Spleen (tissue), 11 donors: ENCODE results near the gene SNAP29. TPM values are rescaled to one million over a fixed set of nuclear protein-coding genes. Genes with fewer than 3 reads are reported as not detected.
"Not testable (repeated sequence)": the region's sequence is repeated elsewhere in the genome, so short reads cannot be mapped to it uniquely, and the experiment has no call there.

ENCODE experiments used
- DNase-seq: peaks from one replicate; pipeline ENCODE4 v3.0.0-alpha.2; 2020
- H3K27ac ChIP-seq, 8 donors: fragments of 200-600 bp; sonication (generic) in 7 of 8; 1 replicate in 4 of 8; 2 replicates in 4 of 8; pipeline versions ENCODE4 v1.5.0 to v1.8.0; 2016 to 2021; ENCODE audit warnings: inconsistent platforms in 4 of 8, mild to moderate bottlenecking in 4 of 8, moderate library complexity in 1 of 8
- H3K27me3 ChIP-seq, 7 donors: fragments of 200-600 bp; sonication (generic) in 6 of 7; replicated peaks in 1 of 7; 1 replicate in 4 of 7; 2 replicates in 3 of 7; pipeline versions ENCODE4 v1.5.0 to v1.8.0; 2016 to 2021; ENCODE audit warnings: inconsistent platforms in 3 of 7, mild to moderate bottlenecking in 1 of 7
- H3K36me3 ChIP-seq, 6 donors: fragments of 200-600 bp; sonication (generic) in 5 of 6; 1 replicate in 4 of 6; 2 replicates in 2 of 6; pipeline versions ENCODE4 v1.5.0 to v1.8.0; 2016 to 2021; ENCODE audit warnings: inconsistent platforms in 2 of 6
- H3K4me1 ChIP-seq, 6 donors: fragments of 200-600 bp; sonication (generic) in 5 of 6; 1 replicate in 3 of 6; 2 replicates in 3 of 6; pipeline versions ENCODE4 v1.5.0 to v1.8.0; 2016 to 2021; ENCODE audit warnings: inconsistent platforms in 3 of 6
- H3K4me3 ChIP-seq, 8 donors: fragments of 200-600 bp; sonication (generic) in 7 of 8; 1 replicate in 4 of 8; 2 replicates in 4 of 8; pipeline versions ENCODE4 v1.5.0 to v1.8.0; 2016 to 2021; ENCODE audit warnings: inconsistent platforms in 4 of 8, mild to moderate bottlenecking in 4 of 8, moderate library complexity in 2 of 8
- H3K9me3 ChIP-seq, 8 donors: fragments of 200-600 bp; sonication (generic) in 7 of 8; 1 replicate in 4 of 8; 2 replicates in 4 of 8; pipeline versions ENCODE4 v1.5.0 to v1.8.0; 2016 to 2021; ENCODE audit warnings: inconsistent platforms in 4 of 8
- POLR2A ChIP-seq, 3 donors: fragments of 450-650 bp; IDR thresholded peaks; one replicate each; pipeline ENCODE4 v1.5.1; 2017; ENCODE audit warnings: antibody characterized with exemption in 3 of 3, mild to moderate bottlenecking in 1 of 3
- POLR2AphosphoS5 ChIP-seq, 3 donors: sonication (generic); formaldehyde crosslinking; IDR thresholded peaks; one replicate each; pipeline ENCODE4 v1.5.1; 2017; ENCODE audit warnings: antibody characterized with exemption in 3 of 3
- WGBS, 5 donors: extraction: QIAGEN DNeasy Blood & Tissue Kit in 3 of 5; methylation state at CpG; one replicate each; pipeline versions ENCODE4 v1.1.5 to v1.1.7; 2013 to 2018; 5-methylcytosine and 5-hydroxymethylcytosine counted together
- intact Hi-C: fragments of 100-400 bp; cut with DNase I; formaldehyde crosslinking; loops from one replicate; pipeline ENCODE4 v1.15.0; 2023; ENCODE audit warnings: low total_unique reads
- polyA plus RNA-seq, 3 donors: library from polyadenylated mRNA; stranded (reverse); fragments of 200-250 nt; gene quantifications; one replicate each; pipeline ENCODE4 v1.2.1, GENCODE V29; 2013
- total RNA-seq, 7 donors: library from RNA; depleted of rRNA in 3 of 7; stranded (reverse); fragments of >200 nt in 3 of 7; fragmentation: NEBNext Ultra II Directional in 4 of 7; extraction: Animal tissue kit (Norgen Biotek cat#: 25700) in 4 of 7; gene quantifications; one replicate each; pipeline versions ENCODE4 v1.1.0 to v1.2.1, GENCODE V29; 2016 to 2021
- TF ChIP-seq, protein P1 (sequence below), 11 experiments: fragments of 200-600 bp in 7 of 11; fragments of 450-650 bp in 4 of 11; sonication (generic) in 4 of 11; IDR thresholded peaks in 8 of 11; conservative IDR thresholded peaks in 3 of 11; 1 replicate in 7 of 11; 2 replicates in 4 of 11; pipeline versions ENCODE4 v1.4.0 to v1.8.0; 2016 to 2021; ENCODE audit warnings: antibody characterized with exemption in 11 of 11, inconsistent platforms in 4 of 11, mild to moderate bottlenecking in 1 of 11
- donor health status: healthy with polysubstance abuse.
- donor health status: DM: no; HTN: no; CAD: no; lungs with moderate emphysema.
- donor health status: DM: no; HTN: no; CAD: no.
- donor health status: Bipolar disorder and iron deficiency.
- donor health status: healthy.
- donor health status: DM: no; HTN: no; CAD: no.
- donor health status: DM: yes; HTN: yes; CAD: no.

SNAP29 gene
- total and polyA plus RNA-seq, 10 donors: 13.7 to 33.5 (median 23.8) TPM

DNA sequence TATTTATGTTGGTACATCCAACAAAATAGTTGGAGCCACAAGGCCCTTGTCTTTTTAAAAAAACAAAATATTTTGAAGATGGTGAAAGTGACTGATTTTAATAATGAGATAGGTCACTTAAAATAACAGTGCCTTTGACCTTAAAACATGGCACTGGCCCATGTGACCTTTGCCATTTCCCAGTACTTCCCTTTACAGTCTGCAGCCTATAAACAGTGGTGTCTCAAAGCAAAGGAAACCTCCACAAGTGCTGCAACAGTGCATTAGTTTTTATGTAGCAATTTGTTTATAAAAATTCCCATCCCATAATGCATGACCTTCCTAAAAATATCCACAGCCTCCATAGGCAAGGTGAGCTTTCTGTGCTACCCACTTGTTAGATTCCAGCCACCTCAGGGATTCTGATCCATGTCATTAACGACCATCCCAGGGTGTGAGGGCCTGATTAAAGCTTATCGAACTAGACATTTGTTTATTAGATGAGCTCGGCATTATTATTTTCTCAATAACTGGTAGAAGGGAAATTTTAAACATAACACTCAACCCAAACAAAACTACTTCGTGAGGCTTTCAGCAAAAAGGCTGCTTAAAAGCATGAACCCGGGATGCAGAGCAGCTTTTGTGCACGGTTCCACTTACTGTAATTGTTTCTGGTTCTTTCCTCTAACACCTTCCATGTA lies 30.4 kb downstream of the SNAP29 start:
- DNase-seq: no peak
- intact Hi-C loops: no loop called here
- Histone ChIP-seq H3K27ac (no peak overlapping the region), H3K4me3 (no peak overlapping the region), H3K9me3 (no peaks in the 10 kb centered on the region), H3K4me1 (peaks cover 0 to 24% (median 10%) of the 10 kb centered on the region in 6 donors), H3K27me3 (no peaks in the 10 kb centered on the region), H3K36me3 (peaks cover 0 to 68% (median 49%) of the 10 kb centered on the region in 6 donors)
- TF ChIP-seq POLR2A (IDR thresholded peaks at IDR 0.05): no peak
- TF ChIP-seq, protein P1, sequence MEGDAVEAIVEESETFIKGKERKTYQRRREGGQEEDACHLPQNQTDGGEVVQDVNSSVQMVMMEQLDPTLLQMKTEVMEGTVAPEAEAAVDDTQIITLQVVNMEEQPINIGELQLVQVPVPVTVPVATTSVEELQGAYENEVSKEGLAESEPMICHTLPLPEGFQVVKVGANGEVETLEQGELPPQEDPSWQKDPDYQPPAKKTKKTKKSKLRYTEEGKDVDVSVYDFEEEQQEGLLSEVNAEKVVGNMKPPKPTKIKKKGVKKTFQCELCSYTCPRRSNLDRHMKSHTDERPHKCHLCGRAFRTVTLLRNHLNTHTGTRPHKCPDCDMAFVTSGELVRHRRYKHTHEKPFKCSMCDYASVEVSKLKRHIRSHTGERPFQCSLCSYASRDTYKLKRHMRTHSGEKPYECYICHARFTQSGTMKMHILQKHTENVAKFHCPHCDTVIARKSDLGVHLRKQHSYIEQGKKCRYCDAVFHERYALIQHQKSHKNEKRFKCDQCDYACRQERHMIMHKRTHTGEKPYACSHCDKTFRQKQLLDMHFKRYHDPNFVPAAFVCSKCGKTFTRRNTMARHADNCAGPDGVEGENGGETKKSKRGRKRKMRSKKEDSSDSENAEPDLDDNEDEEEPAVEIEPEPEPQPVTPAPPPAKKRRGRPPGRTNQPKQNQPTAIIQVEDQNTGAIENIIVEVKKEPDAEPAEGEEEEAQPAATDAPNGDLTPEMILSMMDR (IDR thresholded peaks at IDR 0.05 in 8 of 11, conservative IDR thresholded peaks at IDR 0.05 in 3 of 11): no peak
- no peak for TF ChIP-seq POLR2AphosphoS5 (IDR thresholded peaks at IDR 0.05)
- WGBS, 5 donors: 91 to 98% (median 94%) methylated on average over 6 of the region's 6 CpGs

DNA sequence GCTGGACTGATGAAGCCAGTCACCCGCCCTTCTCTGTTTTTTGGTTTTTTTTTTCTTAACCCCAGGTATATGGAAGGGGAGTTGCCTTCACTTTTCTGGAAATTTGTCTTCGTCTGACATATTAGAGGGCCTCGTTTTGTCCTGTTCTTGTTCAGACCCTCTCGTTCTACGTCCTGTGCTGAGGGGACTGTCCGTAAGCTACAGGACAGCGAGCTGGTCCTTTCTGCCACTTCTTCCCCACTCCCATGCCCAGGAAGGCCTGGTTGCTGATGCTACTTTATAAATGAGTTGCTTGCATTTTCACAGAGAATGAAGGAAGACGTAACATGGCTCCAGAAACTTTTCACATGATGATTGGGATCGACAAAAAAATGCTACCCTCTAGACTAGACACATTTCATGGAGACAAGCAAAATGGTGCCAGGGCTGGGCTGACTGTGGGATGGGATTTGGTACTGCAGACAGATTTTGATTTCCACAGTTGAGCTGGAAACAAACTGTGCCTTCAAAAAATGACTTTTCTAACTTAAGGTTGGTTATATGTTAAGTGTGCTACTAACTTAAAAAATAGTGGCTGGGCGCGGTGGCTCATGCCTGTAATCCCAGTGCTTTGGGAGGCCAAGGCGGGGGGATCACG lies 31.2 kb downstream of the SNAP29 start:
- no peaks in the 10 kb centered on the region for H3K27me3 ChIP-seq
- peaks cover 0 to 21% (median 10%) of the 10 kb centered on the region in 6 donors for H3K4me1 ChIP-seq
- no peak overlapping the region for H3K27ac ChIP-seq
- 87 to 96% (median 87%) methylated on average over 13 of the region's 13 CpGs for WGBS, 5 donors
- H3K36me3 ChIP-seq: peaks cover 0 to 60% (median 41%) of the 10 kb centered on the region in 6 donors
- H3K4me3 ChIP-seq: no peak overlapping the region
- no peaks in the 10 kb centered on the region for H3K9me3 ChIP-seq
- DNase-seq: no peak
- TF ChIP-seq POLR2AphosphoS5 (IDR thresholded peaks at IDR 0.05) (no peak), POLR2A (IDR thresholded peaks at IDR 0.05) (no peak)
- TF ChIP-seq, protein P1 (IDR thresholded peaks at IDR 0.05 in 8 of 11, conservative IDR thresholded peaks at IDR 0.05 in 3 of 11): no peak
- intact Hi-C loops: no loop called here

DNA sequence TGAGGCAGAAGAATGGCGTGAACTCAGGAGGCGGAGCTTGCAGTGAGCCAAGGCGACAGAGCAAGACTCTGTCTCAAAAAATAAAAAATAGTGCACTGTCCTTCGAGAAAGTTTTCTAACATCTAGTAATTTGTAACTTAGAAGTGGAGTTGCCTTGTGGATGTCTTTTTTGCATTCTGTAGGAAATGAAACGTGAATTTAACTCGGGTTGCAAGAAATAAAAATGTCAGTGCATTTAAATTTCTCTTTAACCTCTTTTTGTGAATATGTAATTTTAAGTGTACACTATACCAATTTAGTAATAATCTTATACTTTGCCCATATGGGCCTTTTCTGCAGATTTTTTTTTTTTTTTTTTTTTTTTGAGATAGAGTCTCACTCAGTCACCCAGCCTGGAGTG lies 32.2 kb downstream of the SNAP29 start:
- TF ChIP-seq, protein P1 (IDR thresholded peaks at IDR 0.05 in 8 of 11, conservative IDR thresholded peaks at IDR 0.05 in 3 of 11): no peak
- no peak for TF ChIP-seq POLR2A (IDR thresholded peaks at IDR 0.05)
- TF ChIP-seq POLR2AphosphoS5 (IDR thresholded peaks at IDR 0.05): no peak
- 92 to 99% (median 98%) methylated on average over 6 of the region's 6 CpGs for WGBS, 5 donors
- H3K9me3 ChIP-seq: no peaks in the 10 kb centered on the region
- intact Hi-C loops: no loop called here
- H3K36me3 ChIP-seq: peaks cover 0 to 50% (median 35%) of the 10 kb centered on the region in 6 donors
- DNase-seq: no peak
- no peak overlapping the region for H3K4me3 ChIP-seq
- H3K4me1 ChIP-seq: peaks cover 0 to 12% (median 2%) of the 10 kb centered on the region in 6 donors
- H3K27ac ChIP-seq: no peak overlapping the region
- no peaks in the 10 kb centered on the region for H3K27me3 ChIP-seq

DNA sequence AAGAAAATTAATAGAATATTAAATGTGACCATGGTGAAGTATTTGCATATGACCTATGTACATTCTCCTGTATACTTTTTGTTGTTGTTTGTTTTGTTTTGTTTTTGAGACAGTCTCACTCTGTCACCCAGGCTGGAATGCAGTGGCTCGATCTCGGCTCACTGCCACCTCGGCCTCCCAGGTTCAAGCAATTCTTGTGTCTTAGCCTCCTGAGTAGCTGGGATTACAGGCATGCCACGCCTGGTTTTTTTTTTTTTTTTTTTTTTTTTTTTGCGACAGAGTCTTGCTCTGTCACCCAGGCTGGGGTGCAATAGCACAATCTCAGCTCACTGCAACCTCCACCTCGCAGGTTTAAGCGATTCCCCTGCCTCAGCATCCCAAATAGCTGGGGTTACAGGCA lies 38.9 kb downstream of the SNAP29 start:
- H3K4me3 ChIP-seq, H3K4me1 ChIP-seq, H3K27me3 ChIP-seq, H3K36me3 ChIP-seq, intact Hi-C loops, DNase-seq, H3K9me3 ChIP-seq, H3K27ac ChIP-seq: not testable (repeated sequence)
- 86 to 99% (median 92%) methylated on average over 6 to 7 of the region's 7 CpGs for WGBS, 5 donors
